HepG2 (cell line): ENCODE measurements around the gene EEF1A2.

ENCODE experiments used
- CTCF ChIP-seq: sonication (generic); formaldehyde crosslinking; IDR thresholded peaks from 2 replicates; pipeline ENCODE4 v1.5.0; 2020; ENCODE audit warnings: mild to moderate bottlenecking, missing genetic modification reagents, moderate library complexity
- ESRRA ChIP-seq: sonication (generic); formaldehyde crosslinking; IDR thresholded peaks from 2 replicates; pipeline ENCODE4 v1.5.1; 2020; ENCODE audit warnings: mild to moderate bottlenecking, low read depth, missing genetic modification reagents
- HMG20B ChIP-seq: conservative IDR thresholded peaks from 2 replicates; pipeline ENCODE4 v1.6.1; 2016; ENCODE audit warnings: missing genetic modification reagents, missing compliant biosample characterization
- KDM1A ChIP-seq: IDR thresholded peaks from 2 replicates; pipeline ENCODE4 v1.6.1; 2016; ENCODE audit warnings: missing compliant biosample characterization
- KLF6 ChIP-seq: IDR thresholded peaks from 2 replicates; pipeline ENCODE4 v1.8.0; 2016; ENCODE audit warnings: missing biosample characterization, missing genetic modification reagents
- PRDM10 ChIP-seq: sonication (generic); formaldehyde crosslinking; IDR thresholded peaks from 2 replicates; pipeline ENCODE4 v1.4.0; 2020; ENCODE audit warnings: low read depth, missing genetic modification reagents
- SP1 ChIP-seq, 2 experiments: fragments of 450-650 bp in 1 of 2; sonication (generic) in 1 of 2; formaldehyde crosslinking in 1 of 2; IDR thresholded peaks; 2 replicates each; pipeline versions ENCODE4 v1.4.0 to v1.6.1; 2016 to 2020; ENCODE audit warnings: missing genetic modification reagents in 1 of 2
- XRCC5 ChIP-seq: fragments of 200-400 bp; formaldehyde crosslinking; optimal IDR thresholded peaks from 2 replicates; pipeline ENCODE3; 2017; ENCODE audit warnings: mild to moderate bottlenecking, low read length
- ZBTB26 ChIP-seq: IDR thresholded peaks from 2 replicates; pipeline ENCODE4 v1.6.1; 2016; ENCODE audit warnings: missing compliant biosample characterization, missing genetic modification reagents, borderline replicate concordance
- ZMYM4 ChIP-seq: sonication (generic); formaldehyde crosslinking; IDR thresholded peaks from 2 replicates; pipeline ENCODE4 v1.8.1; 2023; ENCODE audit warnings: mild to moderate bottlenecking, missing genetic modification reagents
- ZNF296 ChIP-seq: sonication (generic); formaldehyde crosslinking; conservative IDR thresholded peaks from 2 replicates; pipeline ENCODE4 v1.5.0; 2020; ENCODE audit warnings: mild to moderate bottlenecking, missing genetic modification reagents
- ZNF362 ChIP-seq: sonication (generic); formaldehyde crosslinking; IDR thresholded peaks from 2 replicates; pipeline ENCODE4 v1.4.0; 2020; ENCODE audit warnings: missing genetic modification reagents, mild to moderate bottlenecking, borderline replicate concordance

- TF ChIP-seq SP1 (IDR thresholded peaks at IDR 0.05) (no peak), SP1 (CRISPR knock-in tag; IDR thresholded peaks at IDR 0.05) (no peak), ZNF362 (CRISPR knock-in tag) (no peak), ESRRA (no peak), ZMYM4 (CRISPR knock-in tag) (no peak), KDM1A (CRISPR knock-in tag) (no peak), HMG20B (no peak), CTCF (CRISPR knock-in tag) (no peak), XRCC5 (no peak), PRDM10 (CRISPR knock-in tag) (no peak), ZNF296 (CRISPR knock-in tag) (no peak), ZBTB26 (no peak), KLF6 (CRISPR knock-in tag) (no peak)
Measured at GRCh38 chr20:63477944-63478343, 20.9 kb downstream of the EEF1A2 start.
